Activated CD4-positive, alpha-beta T cell treated with anti-CD3 and anti-CD28 coated beads for 24 hours (primary cell): ENCODE results near the gene KCNK2.

Experiments
- DNase-seq, 2 donors: peaks; one replicate each; pipeline ENCODE4 v3.0.0-alpha.2; 2020; ENCODE audit warnings: low read depth in 2 of 2

KCNK2 gene

GRCh38 chr1:215252164-215252563 lies 169.6 kb downstream of the KCNK2 start:
- DNase-seq: no peak

DNA sequence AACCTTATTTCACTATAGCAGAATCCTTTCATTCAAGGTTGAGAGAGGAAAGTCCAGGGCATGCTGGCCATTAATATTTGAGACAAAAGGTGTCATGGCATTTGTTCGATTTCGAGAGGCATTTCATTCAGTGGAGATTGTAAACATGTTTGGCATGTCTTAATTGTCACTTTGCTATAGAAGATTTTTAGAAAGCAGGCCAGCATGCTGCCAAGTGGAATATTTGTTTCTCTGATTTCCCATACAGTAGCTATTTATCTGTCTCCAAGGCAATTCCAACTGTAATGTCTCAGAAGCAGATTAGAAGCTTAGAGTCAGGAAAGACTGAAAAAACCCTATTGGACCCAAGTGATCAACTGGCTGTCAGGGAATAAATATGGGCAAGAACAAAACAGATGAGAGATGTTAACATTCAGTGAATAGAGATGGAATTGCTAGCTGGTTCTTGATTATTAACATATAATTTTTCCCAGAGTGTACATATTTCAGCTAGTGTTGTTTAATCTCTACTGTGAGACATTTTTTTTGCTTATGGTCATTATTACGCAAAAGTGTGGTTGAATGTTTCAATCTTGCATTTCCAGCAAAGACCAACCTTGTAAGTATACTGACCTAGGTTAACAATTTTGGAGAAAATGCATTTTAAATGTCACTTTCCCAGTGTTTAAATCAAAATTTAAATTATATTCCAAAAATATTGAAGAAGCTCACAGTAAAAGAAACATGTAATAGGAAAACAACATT lies 174.6 kb downstream of the KCNK2 start:
- DNase-seq: no peak

DNA sequence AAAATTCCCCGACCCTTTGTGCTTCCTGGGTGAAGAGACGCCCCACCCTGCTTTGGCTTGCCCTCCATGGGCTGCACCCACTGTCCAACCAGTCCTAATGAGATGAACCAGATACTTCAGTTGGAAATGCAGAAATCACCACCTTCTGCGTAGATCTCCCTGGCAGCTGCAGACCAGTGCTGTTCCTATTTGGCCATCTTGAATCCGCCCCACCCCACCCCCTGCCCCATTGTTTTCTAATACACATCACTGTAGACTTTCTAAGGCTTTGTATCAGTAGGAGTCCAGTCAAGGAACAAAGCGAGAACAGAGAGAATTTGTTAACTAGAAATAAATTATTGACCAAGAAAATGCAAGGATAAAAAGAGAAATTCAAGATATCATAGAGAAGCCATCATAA lies 178.2 kb downstream of the KCNK2 start:
- no peak for DNase-seq

GRCh38 chr1:215262106-215262505 lies 179.6 kb downstream of the KCNK2 start:
- DNase-seq: no peak

DNA sequence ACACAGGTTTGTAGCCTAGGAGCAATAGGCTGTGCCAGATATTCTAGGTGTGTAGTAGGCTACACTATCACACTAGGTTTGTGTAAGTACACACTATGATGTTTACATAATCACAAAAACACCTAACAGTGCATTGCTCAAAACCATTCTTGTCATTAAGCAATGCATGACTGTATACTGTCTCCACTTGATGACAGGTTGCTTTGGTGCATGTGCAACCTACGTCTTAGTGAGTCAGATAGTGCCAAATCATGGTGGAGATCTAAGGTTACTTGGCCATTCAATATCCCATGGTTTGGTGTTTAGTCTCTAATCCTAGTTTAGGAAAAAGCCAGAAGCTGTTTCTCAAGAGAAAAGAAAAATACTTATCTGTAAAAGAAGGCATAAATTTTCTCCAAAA lies 181.1 kb downstream of the KCNK2 start:
- no peak for DNase-seq

DNA sequence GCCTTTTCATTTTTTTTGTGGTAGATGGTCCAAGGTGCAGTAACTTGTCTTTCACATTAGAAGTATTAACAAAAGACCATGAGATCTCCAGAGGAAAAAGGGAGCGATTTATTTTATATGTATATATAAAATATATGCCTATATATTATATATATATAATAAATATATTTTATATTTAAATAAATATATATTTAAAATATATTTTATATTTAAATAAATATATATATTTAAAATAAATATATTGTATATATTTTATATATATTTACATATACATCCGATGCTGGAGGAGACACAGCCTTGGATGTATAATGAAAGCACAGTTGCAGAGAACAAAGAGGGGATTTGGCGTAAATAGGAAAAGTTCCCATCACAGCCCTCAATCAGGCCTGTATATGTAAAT lies 182.1 kb downstream of the KCNK2 start:
- DNase-seq: no peak

- no peak for DNase-seq
These were observed 185.0 kb downstream of the KCNK2 start for GRCh38 chr1:215267495-215267894.

- no peak for DNase-seq
These were observed 187.4 kb downstream of the KCNK2 start for GRCh38 chr1:215269955-215270354.

DNA sequence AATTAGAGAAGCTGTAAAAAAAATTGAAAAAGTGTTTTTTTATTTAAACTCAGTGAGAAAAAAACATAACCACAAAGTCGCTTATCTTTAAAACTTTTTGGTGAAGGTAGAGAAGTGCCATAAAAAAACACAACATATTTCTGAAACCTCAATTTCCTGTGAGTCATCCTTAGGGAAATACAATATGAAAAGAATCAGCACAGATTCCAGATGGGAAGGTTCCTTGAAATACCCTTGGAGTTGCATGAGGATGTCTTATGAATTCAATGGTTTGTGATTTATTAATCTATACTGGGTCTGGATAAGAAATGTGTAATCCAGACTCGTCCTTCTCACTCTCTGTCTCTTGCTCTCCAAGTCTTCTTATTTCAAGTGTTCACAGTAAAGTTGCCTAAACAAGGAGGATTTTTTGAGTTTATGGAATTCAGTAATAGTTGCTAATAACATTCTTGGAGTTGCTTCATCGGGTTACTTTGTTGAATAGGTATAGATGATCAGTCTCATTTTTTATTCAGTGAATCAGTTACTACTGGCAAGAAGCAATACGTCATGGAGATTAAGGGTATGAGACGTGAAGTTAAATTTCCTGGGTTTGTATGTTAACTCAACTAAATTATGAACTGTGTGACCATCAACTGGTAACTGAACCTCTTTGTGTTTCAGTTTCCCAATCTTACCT lies 191.4 kb downstream of the KCNK2 start:
- DNase-seq: no peak

GRCh38 chr1:215276582-215276981 lies 194.0 kb downstream of the KCNK2 start:
- no peak for DNase-seq

GRCh38 chr1:215277532-215277931 lies 195.0 kb downstream of the KCNK2 start:
- no peak for DNase-seq

GRCh38 chr1:215279682-215280081 lies 197.1 kb downstream of the KCNK2 start:
- no peak for DNase-seq

- DNase-seq: no peak
These were observed 200.0 kb downstream of the KCNK2 start for GRCh38 chr1:215282557-215282956.

- no peak for DNase-seq
These were observed 202.7 kb downstream of the KCNK2 start for GRCh38 chr1:215285013-215285800.
